ENCODE measurements around the gene CXCL14.

CXCL14 gene

GRCh38 chr5:135605221-135605620 lies 26.4 kb upstream of the CXCL14 start:
- DNase-seq (ENCODE audit: low read depth): no peak
- no peak for TF ChIP-seq CTCF (IDR thresholded peaks at IDR 0.05; ENCODE audit: insufficient read depth, low read depth, low read length, missing control alignments)

GRCh38 chr5:135604056-135604455 lies 25.3 kb upstream of the CXCL14 start:
- no peak overlapping the region for H3K4me3 ChIP-seq (ENCODE audit: low read length)
- no peak for TF ChIP-seq CTCF (IDR thresholded peaks at IDR 0.05; ENCODE audit: insufficient read depth, low read depth, low read length, missing control alignments)
- no peak for DNase-seq (ENCODE audit: low read depth)

More at GRCh38 chr5:135605221-135605620, 26.4 kb upstream of the CXCL14 start:
- H3K4me3 ChIP-seq (ENCODE audit: low read length): no peak overlapping the region

- DNase-seq (ENCODE audit: low read depth): peak; percentile 10
- no peak overlapping the region for H3K4me3 ChIP-seq (ENCODE audit: low read length)
- no peak for TF ChIP-seq CTCF (IDR thresholded peaks at IDR 0.05; ENCODE audit: insufficient read depth, low read depth, low read length, missing control alignments)
These were observed 24.3 kb upstream of the CXCL14 start for GRCh38 chr5:135602882-135603721.

- no peak overlapping the region for H3K4me3 ChIP-seq (ENCODE audit: low read length)
- TF ChIP-seq CTCF (IDR thresholded peaks at IDR 0.05; ENCODE audit: insufficient read depth, low read depth, low read length, missing control alignments): no peak
- DNase-seq (ENCODE audit: low read depth): no peak
These were observed 22.7 kb upstream of the CXCL14 start for GRCh38 chr5:135601466-135601865.

GRCh38 chr5:135600971-135601381 lies 22.2 kb upstream of the CXCL14 start:
- TF ChIP-seq CTCF (IDR thresholded peaks at IDR 0.05; ENCODE audit: insufficient read depth, low read depth, low read length, missing control alignments): no peak
- no peak overlapping the region for H3K4me3 ChIP-seq (ENCODE audit: low read length)
- DNase-seq (ENCODE audit: low read depth): no peak

- no peak for TF ChIP-seq CTCF (IDR thresholded peaks at IDR 0.05; ENCODE audit: insufficient read depth, low read depth, low read length, missing control alignments)
- DNase-seq (ENCODE audit: low read depth): no peak
- H3K4me3 ChIP-seq (ENCODE audit: low read length): no peak overlapping the region
These were observed 21.4 kb upstream of the CXCL14 start for GRCh38 chr5:135600152-135600570.

Data from epithelial cell of esophagus (primary cell).